ENCODE measurements around the gene SASH1.

SASH1 gene

DNA sequence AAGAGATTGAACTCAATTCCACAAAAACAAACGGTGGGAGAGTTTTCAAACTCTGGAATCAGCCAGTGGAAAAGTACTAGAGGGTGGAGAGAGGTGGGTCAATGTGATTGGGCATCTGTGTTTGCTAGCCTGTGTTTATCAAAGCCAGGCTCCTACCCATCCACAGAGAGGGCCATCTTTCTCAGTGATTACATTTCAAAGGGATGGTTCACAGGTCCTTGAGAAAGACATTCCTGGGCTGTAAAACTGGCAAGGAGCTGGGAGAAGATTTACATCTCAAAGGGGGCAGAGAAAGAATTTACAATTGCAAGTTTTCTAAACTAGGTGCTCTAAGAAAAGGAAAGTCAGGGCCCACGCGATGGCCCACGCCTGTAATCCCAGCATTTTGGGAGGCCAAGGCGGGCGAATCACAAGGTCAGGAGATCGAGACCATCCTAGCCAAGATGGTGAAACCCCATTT, 257.4 kb downstream of the SASH1 start:
- Histone ChIP-seq H3K36me3 (replicated peaks; ENCODE audit: insufficient read depth, low read length) (no peaks in the 10 kb centered on the region), H3K9me3 (replicated peaks; ENCODE audit: insufficient read depth, low read length) (no peaks in the 10 kb centered on the region), H3K4me1 (ENCODE audit: low read length) (no peaks in the 10 kb centered on the region), H3K4me3 (ENCODE audit: low read length) (no peak overlapping the region), H3F3A (ENCODE audit: insufficient read depth, low read length) (no peaks in the 10 kb centered on the region), H3K27ac (ENCODE audit: low read length) (no peak overlapping the region), H3K9me2 (replicated peaks; ENCODE audit: insufficient read depth, low read length) (no peaks in the 10 kb centered on the region), H3K9ac (ENCODE audit: low read length) (no peak overlapping the region), H2AFZ (ENCODE audit: low read length) (no peak overlapping the region), H4K20me1 (ENCODE audit: insufficient read depth, low read length) (no peaks in the 10 kb centered on the region), H3K27me3 (replicated peaks; ENCODE audit: insufficient read depth, low read length) (no peaks in the 10 kb centered on the region), H3K4me2 (ENCODE audit: low read depth, low read length) (no peak overlapping the region), H3K79me2 (ENCODE audit: low read length) (no peaks in the 10 kb centered on the region)
- DNase-seq: no peak
- TF ChIP-seq, protein P1, sequence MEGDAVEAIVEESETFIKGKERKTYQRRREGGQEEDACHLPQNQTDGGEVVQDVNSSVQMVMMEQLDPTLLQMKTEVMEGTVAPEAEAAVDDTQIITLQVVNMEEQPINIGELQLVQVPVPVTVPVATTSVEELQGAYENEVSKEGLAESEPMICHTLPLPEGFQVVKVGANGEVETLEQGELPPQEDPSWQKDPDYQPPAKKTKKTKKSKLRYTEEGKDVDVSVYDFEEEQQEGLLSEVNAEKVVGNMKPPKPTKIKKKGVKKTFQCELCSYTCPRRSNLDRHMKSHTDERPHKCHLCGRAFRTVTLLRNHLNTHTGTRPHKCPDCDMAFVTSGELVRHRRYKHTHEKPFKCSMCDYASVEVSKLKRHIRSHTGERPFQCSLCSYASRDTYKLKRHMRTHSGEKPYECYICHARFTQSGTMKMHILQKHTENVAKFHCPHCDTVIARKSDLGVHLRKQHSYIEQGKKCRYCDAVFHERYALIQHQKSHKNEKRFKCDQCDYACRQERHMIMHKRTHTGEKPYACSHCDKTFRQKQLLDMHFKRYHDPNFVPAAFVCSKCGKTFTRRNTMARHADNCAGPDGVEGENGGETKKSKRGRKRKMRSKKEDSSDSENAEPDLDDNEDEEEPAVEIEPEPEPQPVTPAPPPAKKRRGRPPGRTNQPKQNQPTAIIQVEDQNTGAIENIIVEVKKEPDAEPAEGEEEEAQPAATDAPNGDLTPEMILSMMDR (IDR thresholded peaks at IDR 0.05; ENCODE audit: low read length): no peak
- no peak for TF ChIP-seq EZH2phosphoT487 (IDR thresholded peaks at IDR 0.05; ENCODE audit: low read length)
- no peak for TF ChIP-seq EZH2 (optimal IDR thresholded peaks at IDR 0.05; ENCODE audit: low read depth, low read length)
